HL-60 (cell line): ENCODE results near the gene DHRS12.

Experiments
- POLR2AphosphoS5 ChIP-seq: IDR thresholded peaks from 2 replicates; pipeline ENCODE4 v1.6.1; 2012; ENCODE audit warnings: low read depth
- TF ChIP-seq, protein P1 (sequence below): IDR thresholded peaks from one replicate; pipeline ENCODE4 v1.5.1; 2011; ENCODE audit warnings: low read length, control low read depth, inconsistent platforms; ENCODE audit not compliant: insufficient read depth
- TF ChIP-seq, protein P2 (sequence below): IDR thresholded peaks from 2 replicates; pipeline ENCODE4 v1.6.1; 2012; ENCODE audit warnings: low read depth; ENCODE audit not compliant: insufficient replicate concordance

DNA sequence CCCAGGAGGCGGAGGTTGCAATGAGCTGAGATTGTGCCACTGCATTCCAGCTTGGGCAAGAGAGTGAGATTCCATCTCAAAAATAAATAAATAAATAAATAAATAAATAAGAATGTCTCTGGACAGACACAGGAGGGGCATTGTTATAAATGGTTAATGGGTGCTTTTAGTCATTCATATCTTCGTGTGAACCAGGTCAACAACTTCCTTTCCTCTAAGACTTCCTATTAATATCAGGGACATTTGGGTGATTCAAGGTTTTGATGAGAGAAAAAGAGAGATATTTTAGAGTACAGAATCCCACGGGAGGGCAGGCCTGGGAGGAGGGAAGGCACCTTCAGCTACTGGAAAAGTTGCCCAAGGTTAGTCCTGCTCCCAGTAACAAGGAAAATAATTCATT lies 23.9 kb downstream of the DHRS12 start:
- TF ChIP-seq, protein P1, sequence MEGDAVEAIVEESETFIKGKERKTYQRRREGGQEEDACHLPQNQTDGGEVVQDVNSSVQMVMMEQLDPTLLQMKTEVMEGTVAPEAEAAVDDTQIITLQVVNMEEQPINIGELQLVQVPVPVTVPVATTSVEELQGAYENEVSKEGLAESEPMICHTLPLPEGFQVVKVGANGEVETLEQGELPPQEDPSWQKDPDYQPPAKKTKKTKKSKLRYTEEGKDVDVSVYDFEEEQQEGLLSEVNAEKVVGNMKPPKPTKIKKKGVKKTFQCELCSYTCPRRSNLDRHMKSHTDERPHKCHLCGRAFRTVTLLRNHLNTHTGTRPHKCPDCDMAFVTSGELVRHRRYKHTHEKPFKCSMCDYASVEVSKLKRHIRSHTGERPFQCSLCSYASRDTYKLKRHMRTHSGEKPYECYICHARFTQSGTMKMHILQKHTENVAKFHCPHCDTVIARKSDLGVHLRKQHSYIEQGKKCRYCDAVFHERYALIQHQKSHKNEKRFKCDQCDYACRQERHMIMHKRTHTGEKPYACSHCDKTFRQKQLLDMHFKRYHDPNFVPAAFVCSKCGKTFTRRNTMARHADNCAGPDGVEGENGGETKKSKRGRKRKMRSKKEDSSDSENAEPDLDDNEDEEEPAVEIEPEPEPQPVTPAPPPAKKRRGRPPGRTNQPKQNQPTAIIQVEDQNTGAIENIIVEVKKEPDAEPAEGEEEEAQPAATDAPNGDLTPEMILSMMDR = no peak
- no peak for TF ChIP-seq POLR2AphosphoS5
- TF ChIP-seq, protein P2, sequence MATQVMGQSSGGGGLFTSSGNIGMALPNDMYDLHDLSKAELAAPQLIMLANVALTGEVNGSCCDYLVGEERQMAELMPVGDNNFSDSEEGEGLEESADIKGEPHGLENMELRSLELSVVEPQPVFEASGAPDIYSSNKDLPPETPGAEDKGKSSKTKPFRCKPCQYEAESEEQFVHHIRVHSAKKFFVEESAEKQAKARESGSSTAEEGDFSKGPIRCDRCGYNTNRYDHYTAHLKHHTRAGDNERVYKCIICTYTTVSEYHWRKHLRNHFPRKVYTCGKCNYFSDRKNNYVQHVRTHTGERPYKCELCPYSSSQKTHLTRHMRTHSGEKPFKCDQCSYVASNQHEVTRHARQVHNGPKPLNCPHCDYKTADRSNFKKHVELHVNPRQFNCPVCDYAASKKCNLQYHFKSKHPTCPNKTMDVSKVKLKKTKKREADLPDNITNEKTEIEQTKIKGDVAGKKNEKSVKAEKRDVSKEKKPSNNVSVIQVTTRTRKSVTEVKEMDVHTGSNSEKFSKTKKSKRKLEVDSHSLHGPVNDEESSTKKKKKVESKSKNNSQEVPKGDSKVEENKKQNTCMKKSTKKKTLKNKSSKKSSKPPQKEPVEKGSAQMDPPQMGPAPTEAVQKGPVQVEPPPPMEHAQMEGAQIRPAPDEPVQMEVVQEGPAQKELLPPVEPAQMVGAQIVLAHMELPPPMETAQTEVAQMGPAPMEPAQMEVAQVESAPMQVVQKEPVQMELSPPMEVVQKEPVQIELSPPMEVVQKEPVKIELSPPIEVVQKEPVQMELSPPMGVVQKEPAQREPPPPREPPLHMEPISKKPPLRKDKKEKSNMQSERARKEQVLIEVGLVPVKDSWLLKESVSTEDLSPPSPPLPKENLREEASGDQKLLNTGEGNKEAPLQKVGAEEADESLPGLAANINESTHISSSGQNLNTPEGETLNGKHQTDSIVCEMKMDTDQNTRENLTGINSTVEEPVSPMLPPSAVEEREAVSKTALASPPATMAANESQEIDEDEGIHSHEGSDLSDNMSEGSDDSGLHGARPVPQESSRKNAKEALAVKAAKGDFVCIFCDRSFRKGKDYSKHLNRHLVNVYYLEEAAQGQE = no peak
